DOHH2 (cell line): ENCODE data around the gene DOCK4.

ENCODE experiments used
- H3F3A ChIP-seq: fragments of 200-600 bp; sonication (generic), shearing (Covaris generic); 2 replicates; pipeline ENCODE4 v1.6.0; 2016; ENCODE audit warnings: antibody characterized with exemption, mild to moderate bottlenecking; ENCODE audit not compliant: control insufficient read depth, insufficient read depth
- H3K27ac ChIP-seq: fragments of 200-600 bp; sonication (generic); 2 replicates; pipeline ENCODE4 v1.5.1; 2014; ENCODE audit warnings: low read depth, mild to moderate bottlenecking, low read length, moderate library complexity
- H3K27me3 ChIP-seq: fragments of 200-600 bp; sonication (generic); 2 replicates; pipeline ENCODE4 v1.6.1; 2014; ENCODE audit warnings: mild to moderate bottlenecking, low read length, mixed read lengths; ENCODE audit not compliant: control insufficient read depth
- H3K36me3 ChIP-seq: fragments of 200-600 bp; sonication (generic); 2 replicates; pipeline ENCODE4 v1.6.1; 2014; ENCODE audit warnings: mild to moderate bottlenecking, low read length, moderate library complexity, mixed read lengths; ENCODE audit not compliant: control insufficient read depth
- H3K4me1 ChIP-seq: fragments of 200-600 bp; sonication (generic); 2 replicates; pipeline ENCODE4 v1.6.1; 2014; ENCODE audit warnings: mild to moderate bottlenecking, low read length, mixed read lengths; ENCODE audit not compliant: control insufficient read depth
- H3K4me2 ChIP-seq: fragments of 200-600 bp; sonication (generic); 2 replicates; pipeline ENCODE4 v1.6.0; 2014; ENCODE audit warnings: mild to moderate bottlenecking, low read length, moderate library complexity
- H3K4me3 ChIP-seq: fragments of 200-600 bp; sonication (generic); 2 replicates; pipeline ENCODE4 v1.5.1; 2014; ENCODE audit warnings: mild to moderate bottlenecking, low read length, mixed read lengths
- H3K79me2 ChIP-seq: fragments of 200-600 bp; sonication (generic); 2 replicates; pipeline ENCODE4 v1.6.1; 2014; ENCODE audit warnings: mild to moderate bottlenecking, low read length, mixed read lengths; ENCODE audit not compliant: control insufficient read depth
- H3K9me2 ChIP-seq: fragments of 200-600 bp; sonication (generic); replicated peaks from 2 replicates; pipeline ENCODE4 v1.6.1; 2014; ENCODE audit warnings: mild to moderate bottlenecking, low read length, mixed read lengths; ENCODE audit not compliant: control insufficient read depth
- H3K9me3 ChIP-seq: fragments of 200-600 bp; sonication (generic); 2 replicates; pipeline ENCODE4 v1.6.1; 2014; ENCODE audit warnings: antibody characterized with exemption, low read length, mixed read lengths; ENCODE audit not compliant: control insufficient read depth, insufficient read depth
- H4K20me1 ChIP-seq: fragments of 200-600 bp; sonication (generic); 2 replicates; pipeline ENCODE4 v1.6.0; 2014; ENCODE audit warnings: low read depth, mild to moderate bottlenecking, antibody characterized with exemption, low read length, moderate library complexity; ENCODE audit not compliant: control insufficient read depth, insufficient read depth
- CTCF ChIP-seq: fragments of 200-600 bp; sonication (generic); IDR thresholded peaks from one replicate; pipeline ENCODE4 v1.5.1; 2014; ENCODE audit warnings: antibody characterized with exemption, mild to moderate bottlenecking, low read depth, low read length; ENCODE audit not compliant: poor library complexity, severe bottlenecking
- EZH2phosphoT487 ChIP-seq: fragments of 200-600 bp; sonication (generic); IDR thresholded peaks from 2 replicates; pipeline ENCODE4 v1.6.1; 2017; ENCODE audit warnings: borderline replicate concordance, mild to moderate bottlenecking, antibody characterized with exemption, low read length, moderate library complexity, mixed read lengths

The DOCK4 gene

DNA sequence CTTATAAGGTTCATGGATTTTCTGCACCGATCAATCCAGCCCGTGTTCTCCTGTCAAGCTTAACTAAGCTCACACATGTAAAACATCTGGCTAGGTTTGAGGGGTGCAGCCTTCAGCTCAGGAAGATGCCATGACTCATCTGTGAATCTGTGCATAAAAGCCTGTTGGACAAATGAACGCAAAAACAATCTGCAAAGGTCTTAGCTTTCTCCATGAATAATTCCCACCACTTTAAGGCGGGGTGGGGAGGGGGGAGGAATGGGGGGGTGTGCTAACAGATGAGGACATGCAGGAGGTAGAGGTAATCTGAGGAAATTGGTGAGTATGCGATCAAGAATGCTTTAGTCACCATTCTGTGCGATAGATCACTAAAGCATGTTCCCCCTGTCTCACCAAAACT, 4.8 kb downstream of the DOCK4 start:
- Histone ChIP-seq H3K79me2 (no peaks in the 10 kb centered on the region), H3K4me1 (peaks cover 29% of the 10 kb centered on the region), H3K36me3 (no peaks in the 10 kb centered on the region), H3F3A (no peaks in the 10 kb centered on the region), H3K9me3 (no peaks in the 10 kb centered on the region), H4K20me1 (0 out of 2 replicates have a peak, but pooled peaks cover 5% of the 10 kb centered on the region), H3K27ac (no peak overlapping the region), H3K27me3 (peaks cover 44% of the 10 kb centered on the region), H3K4me3 (no peak overlapping the region), H3K4me2 (no peak overlapping the region), H3K9me2 (no peaks in the 10 kb centered on the region)
- TF ChIP-seq CTCF: no peak
- no peak for TF ChIP-seq EZH2phosphoT487

DNA sequence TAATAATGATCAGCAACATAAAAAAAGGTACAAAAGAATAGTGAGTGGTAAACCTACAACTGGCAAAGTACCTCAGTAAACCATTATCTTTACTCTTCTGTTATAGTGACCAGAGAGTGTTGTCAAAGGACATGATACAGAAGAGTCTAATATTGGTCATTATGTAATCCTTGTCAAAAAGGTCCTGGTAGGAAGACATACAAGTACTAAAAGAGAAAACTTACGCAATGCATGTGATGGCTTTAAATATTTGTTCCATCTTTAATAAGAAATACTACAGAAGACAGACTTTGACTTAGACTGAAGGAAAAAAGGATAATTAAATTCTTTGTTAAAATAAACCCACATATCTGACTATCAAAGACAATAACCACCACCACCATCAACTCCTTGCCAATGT, 6.5 kb downstream of the DOCK4 start:
- H3F3A ChIP-seq: no peaks in the 10 kb centered on the region
- H3K9me2 ChIP-seq: no peaks in the 10 kb centered on the region
- no peaks in the 10 kb centered on the region for H3K79me2 ChIP-seq
- H3K9me3 ChIP-seq: no peaks in the 10 kb centered on the region
- H3K4me2 ChIP-seq: no peak overlapping the region
- H4K20me1 ChIP-seq: 0 out of 2 replicates have a peak, but pooled peaks cover 4% of the 10 kb centered on the region
- no peaks in the 10 kb centered on the region for H3K36me3 ChIP-seq
- no peak overlapping the region for H3K27ac ChIP-seq
- H3K4me1 ChIP-seq: peaks cover 20% of the 10 kb centered on the region
- no peak for TF ChIP-seq CTCF
- TF ChIP-seq EZH2phosphoT487: no peak
- H3K4me3 ChIP-seq: no peak overlapping the region
- H3K27me3 ChIP-seq: peaks cover 35% of the 10 kb centered on the region

- Histone ChIP-seq H3K27ac (no peak overlapping the region), H3K36me3 (no peaks in the 10 kb centered on the region), H3F3A (no peaks in the 10 kb centered on the region), H3K9me3 (no peaks in the 10 kb centered on the region), H3K27me3 (peaks cover 32% of the 10 kb centered on the region), H3K4me3 (no peak overlapping the region), H3K4me2 (no peak overlapping the region), H4K20me1 (no peaks in the 10 kb centered on the region), H3K9me2 (no peaks in the 10 kb centered on the region), H3K79me2 (no peaks in the 10 kb centered on the region), H3K4me1 (peaks cover 15% of the 10 kb centered on the region)
- no peak for TF ChIP-seq CTCF
- TF ChIP-seq EZH2phosphoT487: no peak
These were observed 7.1 kb downstream of the DOCK4 start for GRCh38 chr7:112199035-112199655.
